A549 (cell line): ENCODE measurements around the gene APAF1.

ENCODE experiments used
- BCL3 ChIP-seq: fragments of >200 bp; sonication (Bioruptor Twin); formaldehyde crosslinking; IDR thresholded peaks from 3 replicates; pipeline ENCODE4 v1.6.1; 2016
- MAZ ChIP-seq: fragments of 150-350 bp; IDR thresholded peaks from 2 replicates; pipeline ENCODE4 v1.6.1; 2014; ENCODE audit warnings: antibody characterized with exemption, low read depth, low read length, borderline replicate concordance

- TF ChIP-seq BCL3 (no peak), MAZ (no peak)
These were observed 33.3 kb downstream of the APAF1 start for GRCh38 chr12:98678236-98678945.
